Heart left ventricle (tissue), 16 donors: ENCODE data around the gene TOPORS. TPM values are rescaled to one million over a fixed set of nuclear protein-coding genes. Genes with fewer than 3 reads are reported as not detected.
A peak's percentile ranks its signal among the peaks of the same experiment; 100 is the strongest.
"Not testable (repeated sequence)": the region's sequence is repeated elsewhere in the genome, so short reads cannot be mapped to it uniquely, and the experiment has no call there.

Experiments
- ATAC-seq, 4 donors: fragments of 200-7000 bp; cut with Tn5 transposase; one replicate each; pipeline ENCODE4 v1.9.1; 2020 to 2022; ENCODE audit warnings: moderate library complexity in 4 of 4, mild to moderate bottlenecking in 3 of 4, moderate number of reproducible peaks in 1 of 4
- DNase-seq, 5 donors: peaks; one replicate each; pipeline ENCODE4 v3.0.0-alpha.2; 2020
- H3K27ac ChIP-seq, 12 donors: fragments of 200-600 bp; sonication (generic) in 4 of 12; one replicate each; pipeline versions ENCODE4 v1.5.0 to v1.8.0; 2016 to 2022; ENCODE audit warnings: mild to moderate bottlenecking in 2 of 12
- H3K27me3 ChIP-seq, 9 donors: fragments of 200-600 bp; sonication (generic) in 2 of 9; one replicate each; pipeline versions ENCODE4 v1.5.1 to v1.8.0; 2016 to 2022; ENCODE audit warnings: mild to moderate bottlenecking in 3 of 9
- H3K36me3 ChIP-seq, 9 donors: fragments of 200-600 bp; sonication (generic) in 2 of 9; one replicate each; pipeline versions ENCODE4 v1.5.0 to v1.8.0; 2018 to 2022; ENCODE audit warnings: mild to moderate bottlenecking in 2 of 9
- H3K4me1 ChIP-seq, 12 donors: fragments of 200-600 bp; sonication (generic) in 4 of 12; one replicate each; pipeline versions ENCODE4 v1.5.0 to v1.8.0; 2016 to 2022; ENCODE audit warnings: mild to moderate bottlenecking in 3 of 12
- H3K4me3 ChIP-seq, 12 donors: fragments of 200-600 bp; sonication (generic) in 4 of 12; one replicate each; pipeline versions ENCODE4 v1.5.0 to v1.8.0; 2017 to 2022; ENCODE audit warnings: mild to moderate bottlenecking in 9 of 12, moderate library complexity in 4 of 12
- H3K9me3 ChIP-seq, 12 donors: fragments of 200-600 bp; sonication (generic) in 4 of 12; one replicate each; pipeline versions ENCODE4 v1.5.0 to v1.8.0; 2016 to 2022; ENCODE audit warnings: mild to moderate bottlenecking in 1 of 12
- CTCF ChIP-seq, 12 donors: fragments of 200-600 bp; sonication (generic) in 4 of 12; IDR thresholded peaks; one replicate each; pipeline versions ENCODE4 v1.5.0 to v1.8.0; 2018 to 2022; ENCODE audit warnings: antibody characterized with exemption in 12 of 12, mild to moderate bottlenecking in 5 of 12
- POLR2A ChIP-seq, 2 donors: fragments of 450-650 bp; IDR thresholded peaks; one replicate each; pipeline ENCODE4 v1.6.1; 2017; ENCODE audit warnings: antibody characterized with exemption in 2 of 2, mild to moderate bottlenecking in 2 of 2, moderate library complexity in 2 of 2
- WGBS, 4 donors: extraction: QIAGEN DNeasy Blood & Tissue Kit in 2 of 4; methylation state at CpG; one replicate each; pipeline versions ENCODE4 v1.1.5 to v1.1.7; 2013 to 2018; 5-methylcytosine and 5-hydroxymethylcytosine counted together
- intact Hi-C, 10 donors: fragments of 100-400 bp; cut with DNase I; formaldehyde crosslinking; loops; one replicate each; pipeline versions ENCODE4 v1.11.1 to v1.14.2; 2022
- polyA plus RNA-seq, 2 donors: library from polyadenylated mRNA; stranded (reverse); fragments of 200-250 nt; gene quantifications; one replicate each; pipeline ENCODE4 v1.2.3, GENCODE V29; 2013
- total RNA-seq, 9 donors: library from RNA; depleted of rRNA in 2 of 9; stranded (reverse); fragments of >200 nt in 2 of 9; fragmentation: NEBNext Ultra II Directional in 3 of 9; extraction: Animal tissue kit (Norgen Biotek cat#: 25700) in 3 of 9; gene quantifications; one replicate each; pipeline versions ENCODE4 v1.1.0 to v1.2.4, GENCODE V29; 2016 to 2023
- donor health status: ischemic (EF 13 %, LVEDD 7.1; RV severe dilation, severe dysfunction).
- donor health status: healthy with polysubstance abuse.
- donor health status: DM: no; HTN: yes; CAD: no.
- donor health status: DM: no; HTN: no; CAD: no.
- donor health status: ischemic (EF 25% LVEDD 6.9; RV normal size, moderate dysfunction).
- donor health status: ischemic (EF 25% LVEDD 5.7; RV mildly dilated, moderate dysfunction).
- donor health status: healthy.
- donor health status: DM: yes; HTN: yes; CAD: no.
- donor health status: ischemic (EF 35%, LVEDD 5.7; RV mildly dilated, moderate dysfunction).
- donor health status: nonischemic (EF 11% LVEDD 7.7; RV severe dilation, severe dysfunction).
- donor health status: DM: yes; HTN: yes; CAD: no.
- donor health status: PGD.
- donor health status: ischemic (EF 29% LVEDD 5.4; RV normal size, mild dysfunction).
- donor health status: nonischemic (EF 23%, LVEDD 6.1; RV moderate dilation, normal function).

TOPORS gene
- total and polyA plus RNA-seq, 11 donors = 4.1 to 11.1 (median 9.4) TPM

- Histone ChIP-seq H3K27ac (peak overlapping the region; percentile 64 to 99 (median 96)), H3K9me3 (no peaks in the 10 kb centered on the region), H3K4me3 (peak overlapping the region; percentile 54 to 87 (median 76)), H3K27me3 (no peaks in the 10 kb centered on the region), H3K36me3 (peaks cover 0 to 13% (median 0%) of the 10 kb centered on the region in 9 donors), H3K4me1 (peaks cover 0 to 41% (median 18%) of the 10 kb centered on the region in 12 donors)
- DNase-seq (no peak), ATAC-seq (no peak)
- intact Hi-C loops = loop anchor here in 3 of 10 donors (1.0 to 5.0 kb wide), 3 partner anchors 23 to 163 kb away; partner anchors contain the start of gene RIGI (in 2 of the 3)
- 3 to 5% (median 4%) methylated on average over 10 of the region's 10 CpGs for WGBS, 4 donors
- TF ChIP-seq CTCF (IDR thresholded peaks at IDR 0.05) (peak in 1 of 12 donors; percentile 1), POLR2A (IDR thresholded peaks at IDR 0.05) (no peak)
Observed at GRCh38 chr9:32550150-32550561, 2.2 kb downstream of the TOPORS start.

- H3K27me3 ChIP-seq, DNase-seq, H3K4me3 ChIP-seq, H3K9me3 ChIP-seq, H3K27ac ChIP-seq, ATAC-seq: not testable (repeated sequence)
- 94 to 98% (median 96%) methylated on average over 20 of the region's 20 CpGs for WGBS, 4 donors
- H3K36me3 ChIP-seq = peaks cover 0 to 24% (median 9%) of the 10 kb centered on the region in 9 donors
- H3K4me1 ChIP-seq = peaks cover 0 to 30% (median 15%) of the 10 kb centered on the region in 12 donors
- intact Hi-C loops = loop anchor here in 1 of 10 donors (10.0 kb wide), 1 partner anchor 63 kb away; no protein-coding TSS in a partner anchor
Observed at GRCh38 chr9:32548213-32548612, 4.2 kb downstream of the TOPORS start.

GRCh38 chr9:32545884-32546283 is 6.5 kb downstream of the TOPORS start:
- Histone ChIP-seq H3K27ac (no peak overlapping the region), H3K36me3 (peaks cover 0 to 48% (median 26%) of the 10 kb centered on the region in 9 donors), H3K4me3 (no peak overlapping the region), H3K9me3 (no peaks in the 10 kb centered on the region), H3K4me1 (peaks cover 0 to 24% (median 12%) of the 10 kb centered on the region in 12 donors), H3K27me3 (no peaks in the 10 kb centered on the region)
- ATAC-seq (no peak), DNase-seq (no peak)
- intact Hi-C loops = loop anchor here in 1 of 10 donors (10.0 kb wide), 1 partner anchor 61 kb away; no protein-coding TSS in a partner anchor
- no peak for TF ChIP-seq CTCF (IDR thresholded peaks at IDR 0.05)
- TF ChIP-seq POLR2A (IDR thresholded peaks at IDR 0.05) = no peak
- WGBS, 4 donors = 93 to 97% (median 94%) methylated on average over 1 of the region's 1 CpG

- Histone ChIP-seq H3K27ac (no peak overlapping the region), H3K36me3 (peaks cover 0 to 67% (median 32%) of the 10 kb centered on the region in 9 donors), H3K4me3 (no peak overlapping the region), H3K27me3 (no peaks in the 10 kb centered on the region), H3K4me1 (peaks cover 0 to 8% (median 0%) of the 10 kb centered on the region in 12 donors), H3K9me3 (no peaks in the 10 kb centered on the region)
- intact Hi-C loops = loop anchor here in 1 of 10 donors (10.0 kb wide), 1 partner anchor 58 kb away; no protein-coding TSS in a partner anchor
- DNase-seq (no peak), ATAC-seq (no peak)
- 93 to 96% (median 95%) methylated on average over 4 of the region's 4 CpGs for WGBS, 4 donors
- no peak for TF ChIP-seq CTCF (IDR thresholded peaks at IDR 0.05)
- TF ChIP-seq POLR2A (IDR thresholded peaks at IDR 0.05) = no peak
Observed at GRCh38 chr9:32543047-32543446, 9.3 kb downstream of the TOPORS start.
